Esophagus muscularis mucosa (tissue), 4 donors: ENCODE data around the gene MXRA7. TPM values are rescaled to one million over a fixed set of nuclear protein-coding genes. Genes with fewer than 3 reads are reported as not detected.
A peak's percentile ranks its signal among the peaks of the same experiment; 100 is the strongest.

Experiments used
- DNase-seq: peaks from one replicate; pipeline ENCODE4 v3.0.0-alpha.2; 2017; ENCODE audit errors: extremely low spot score
- H3K27ac ChIP-seq, 4 donors: fragments of 200-600 bp; sonication (generic); replicated peaks in 1 of 4; 1 replicate in 3 of 4; 2 replicates in 1 of 4; pipeline ENCODE4 v1.5.1; 2016 to 2019; ENCODE audit warnings: mild to moderate bottlenecking in 1 of 4
- H3K27me3 ChIP-seq, 4 donors: fragments of 200-600 bp; sonication (generic); one replicate each; pipeline versions ENCODE4 v1.5.1 to v1.6.0; 2016 to 2019
- H3K36me3 ChIP-seq, 4 donors: fragments of 200-600 bp; sonication (generic); one replicate each; pipeline ENCODE4 v1.5.1; 2016 to 2019
- H3K4me1 ChIP-seq, 4 donors: fragments of 200-600 bp; sonication (generic); one replicate each; pipeline ENCODE4 v1.5.1; 2016 to 2019
- H3K4me3 ChIP-seq, 4 donors: fragments of 200-600 bp; sonication (generic); 1 replicate in 2 of 4; 2 replicates in 2 of 4; pipeline ENCODE4 v1.5.1; 2016 to 2019; ENCODE audit warnings: mild to moderate bottlenecking in 4 of 4, moderate library complexity in 1 of 4
- H3K9me3 ChIP-seq, 4 donors: fragments of 200-600 bp; sonication (generic); 1 replicate in 3 of 4; 2 replicates in 1 of 4; pipeline ENCODE4 v1.5.1; 2016 to 2019
- CTCF ChIP-seq, 3 experiments: fragments of 200-600 bp in 2 of 3; fragments of 450-650 bp in 1 of 3; sonication (generic) in 2 of 3; IDR thresholded peaks; one replicate each; pipeline ENCODE4 v1.5.1; 2017 to 2019; ENCODE audit warnings: antibody characterized with exemption in 3 of 3, mild to moderate bottlenecking in 2 of 3, moderate library complexity in 1 of 3
- EP300 ChIP-seq: sonication (generic); formaldehyde crosslinking; IDR thresholded peaks from one replicate; pipeline ENCODE4 v1.6.1; 2017; ENCODE audit warnings: antibody characterized with exemption
- POLR2A ChIP-seq: fragments of 450-650 bp; IDR thresholded peaks from one replicate; pipeline ENCODE4 v1.6.1; 2017; ENCODE audit warnings: antibody characterized with exemption, moderate library complexity, mild to moderate bottlenecking, low read depth
- POLR2AphosphoS5 ChIP-seq, 2 donors: sonication (generic); formaldehyde crosslinking; IDR thresholded peaks; one replicate each; pipeline ENCODE4 v1.6.1; 2017; ENCODE audit warnings: antibody characterized with exemption in 2 of 2
- WGBS: methylation state at CpG from one replicate; pipeline ENCODE4 v1.1.5; 2018; 5-methylcytosine and 5-hydroxymethylcytosine counted together
- intact Hi-C: fragments of 100-400 bp; cut with DNase I; formaldehyde crosslinking; loops from one replicate; pipeline ENCODE4 v1.15.1; 2023
- total RNA-seq, 4 donors: library from RNA; depleted of rRNA; stranded (reverse); fragments of >200 nt; gene quantifications; one replicate each; pipeline versions ENCODE4 v1.1.0 to v1.2.1, GENCODE V29; 2016

MXRA7 gene
- total RNA-seq, 4 donors from 2014 or later: 405 to 422 (median 411) TPM

GRCh38 chr17:76706817-76707216 is 3.9 kb downstream of the MXRA7 start:
- no peak for DNase-seq
- H3K9me3 ChIP-seq: no peaks in the 10 kb centered on the region
- 62% methylated on average over 3 of the region's 3 CpGs for WGBS
- H3K4me3 ChIP-seq: no peak overlapping the region
- H3K27ac ChIP-seq: peak overlapping the region; percentile 97 to 98 (median 98)
- H3K27me3 ChIP-seq: no peaks in the 10 kb centered on the region
- no peaks in the 10 kb centered on the region for H3K36me3 ChIP-seq
- peaks cover 68 to 89% (median 87%) of the 10 kb centered on the region in 4 donors for H3K4me1 ChIP-seq
- intact Hi-C loops: no loop called here
- TF ChIP-seq CTCF (IDR thresholded peaks at IDR 0.05): no peak
- TF ChIP-seq EP300: no peak
- no peak for TF ChIP-seq POLR2A

- Histone ChIP-seq H3K4me3 (no peak overlapping the region), H3K9me3 (no peaks in the 10 kb centered on the region), H3K27me3 (no peaks in the 10 kb centered on the region), H3K36me3 (peaks cover 0 to 2% (median 0%) of the 10 kb centered on the region in 4 donors), H3K4me1 (peaks cover 79 to 99% (median 96%) of the 10 kb centered on the region in 4 donors), H3K27ac (peak overlapping the region; percentile 49 to 98 (median 97))
- no peak for DNase-seq
- intact Hi-C loops: no loop called here
- TF ChIP-seq CTCF (IDR thresholded peaks at IDR 0.05) (no peak), EP300 (no peak), POLR2AphosphoS5 (IDR thresholded peaks at IDR 0.05) (no peak), POLR2A (no peak)
- 19% methylated on average over 4 of the region's 4 CpGs for WGBS
Observed at GRCh38 chr17:76704805-76705204, 6.0 kb downstream of the MXRA7 start.

GRCh38 chr17:76702941-76703637 is 7.7 kb downstream of the MXRA7 start:
- Histone ChIP-seq H3K27me3 (no peaks in the 10 kb centered on the region), H3K4me1 (peaks cover 84 to 99% (median 96%) of the 10 kb centered on the region in 4 donors), H3K36me3 (peaks cover 0 to 4% (median 0%) of the 10 kb centered on the region in 4 donors), H3K4me3 (no peak overlapping the region), H3K9me3 (no peaks in the 10 kb centered on the region), H3K27ac (peak overlapping the region; percentile 89 to 96 (median 93))
- DNase-seq: no peak
- TF ChIP-seq CTCF (IDR thresholded peaks at IDR 0.05) (no peak), POLR2A (no peak), EP300 (no peak), POLR2AphosphoS5 (IDR thresholded peaks at IDR 0.05) (no peak)
- intact Hi-C loops: no loop called here
- 82% methylated on average over 10 of the region's 10 CpGs for WGBS

- intact Hi-C loops: no loop called here
- H3K27ac ChIP-seq: peak overlapping the region; percentile 89 to 96 (median 93)
- H3K36me3 ChIP-seq: peaks cover 0 to 4% (median 0%) of the 10 kb centered on the region in 4 donors
- H3K9me3 ChIP-seq: no peaks in the 10 kb centered on the region
- WGBS: 51% methylated on average over 2 of the region's 2 CpGs
- TF ChIP-seq POLR2A (no peak), EP300 (no peak), CTCF (IDR thresholded peaks at IDR 0.05) (no peak), POLR2AphosphoS5 (IDR thresholded peaks at IDR 0.05) (no peak)
- DNase-seq: no peak
- H3K27me3 ChIP-seq: no peaks in the 10 kb centered on the region
- no peak overlapping the region for H3K4me3 ChIP-seq
- H3K4me1 ChIP-seq: peaks cover 84 to 99% (median 96%) of the 10 kb centered on the region in 4 donors
Observed at GRCh38 chr17:76702076-76702475, 8.7 kb downstream of the MXRA7 start.
